Transverse colon (tissue), 4 donors: ENCODE results near the gene SLC24A4.

Source experiments
- EP300 ChIP-seq: sonication (generic); formaldehyde crosslinking; IDR thresholded peaks from one replicate; pipeline ENCODE4 v1.6.1; 2017; ENCODE audit warnings: antibody characterized with exemption, low read depth
- POLR2A ChIP-seq: fragments of 450-650 bp; IDR thresholded peaks from one replicate; pipeline ENCODE4 v1.6.1; 2016; ENCODE audit warnings: antibody characterized with exemption, mild to moderate bottlenecking, moderate library complexity
- POLR2AphosphoS5 ChIP-seq, 3 donors: sonication (generic); formaldehyde crosslinking; IDR thresholded peaks; one replicate each; pipeline ENCODE4 v1.6.1; 2016; ENCODE audit warnings: antibody characterized with exemption in 3 of 3
- TF ChIP-seq, protein P1 (sequence below), 5 experiments: fragments of 200-600 bp in 3 of 5; fragments of 450-650 bp in 2 of 5; sonication (generic) in 3 of 5; IDR thresholded peaks; 1 replicate in 2 of 5; 2 replicates in 3 of 5; pipeline ENCODE4 v1.5.1; 2016 to 2017; ENCODE audit warnings: antibody characterized with exemption in 5 of 5, inconsistent platforms in 3 of 5, mild to moderate bottlenecking in 2 of 5, moderate library complexity in 1 of 5

- TF ChIP-seq, protein P1, sequence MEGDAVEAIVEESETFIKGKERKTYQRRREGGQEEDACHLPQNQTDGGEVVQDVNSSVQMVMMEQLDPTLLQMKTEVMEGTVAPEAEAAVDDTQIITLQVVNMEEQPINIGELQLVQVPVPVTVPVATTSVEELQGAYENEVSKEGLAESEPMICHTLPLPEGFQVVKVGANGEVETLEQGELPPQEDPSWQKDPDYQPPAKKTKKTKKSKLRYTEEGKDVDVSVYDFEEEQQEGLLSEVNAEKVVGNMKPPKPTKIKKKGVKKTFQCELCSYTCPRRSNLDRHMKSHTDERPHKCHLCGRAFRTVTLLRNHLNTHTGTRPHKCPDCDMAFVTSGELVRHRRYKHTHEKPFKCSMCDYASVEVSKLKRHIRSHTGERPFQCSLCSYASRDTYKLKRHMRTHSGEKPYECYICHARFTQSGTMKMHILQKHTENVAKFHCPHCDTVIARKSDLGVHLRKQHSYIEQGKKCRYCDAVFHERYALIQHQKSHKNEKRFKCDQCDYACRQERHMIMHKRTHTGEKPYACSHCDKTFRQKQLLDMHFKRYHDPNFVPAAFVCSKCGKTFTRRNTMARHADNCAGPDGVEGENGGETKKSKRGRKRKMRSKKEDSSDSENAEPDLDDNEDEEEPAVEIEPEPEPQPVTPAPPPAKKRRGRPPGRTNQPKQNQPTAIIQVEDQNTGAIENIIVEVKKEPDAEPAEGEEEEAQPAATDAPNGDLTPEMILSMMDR (IDR thresholded peaks at IDR 0.05): no peak
- TF ChIP-seq POLR2A (no peak), POLR2AphosphoS5 (IDR thresholded peaks at IDR 0.05) (no peak), EP300 (no peak)
Observed at GRCh38 chr14:92470811-92471210, 147.8 kb downstream of the SLC24A4 start.
